Activated T-cell treated with anti-CD3 and anti-CD28 coated beads for 1 hour (primary cell): ENCODE data around the gene SORBS2.

Experiments used
- DNase-seq: peaks from one replicate; pipeline ENCODE4 v3.0.0-alpha.2; 2020; ENCODE audit warnings: low read depth

The SORBS2 gene

GRCh38 chr4:185835336-185835735 is 23.3 kb upstream of the SORBS2 start:
- no peak for DNase-seq

GRCh38 chr4:185834778-185835177 is 22.8 kb upstream of the SORBS2 start:
- no peak for DNase-seq

- no peak for DNase-seq
Observed at GRCh38 chr4:185834088-185834487, 22.1 kb upstream of the SORBS2 start.

- DNase-seq = no peak
Observed at GRCh38 chr4:185833055-185833598, 21.1 kb upstream of the SORBS2 start.

GRCh38 chr4:185831125-185831815 is 19.3 kb upstream of the SORBS2 start:
- DNase-seq = no peak

- no peak for DNase-seq
Observed at GRCh38 chr4:185830263-185830994, 18.4 kb upstream of the SORBS2 start.

GRCh38 chr4:185826381-185826780 is 14.4 kb upstream of the SORBS2 start:
- DNase-seq = no peak

- DNase-seq = no peak
Observed at GRCh38 chr4:185825737-185826136, 13.7 kb upstream of the SORBS2 start.

GRCh38 chr4:185822791-185823190 is 10.8 kb upstream of the SORBS2 start:
- DNase-seq = no peak

- DNase-seq = no peak
Observed at GRCh38 chr4:185821029-185821419, 9.0 kb upstream of the SORBS2 start.

- DNase-seq = no peak
Observed at GRCh38 chr4:185820146-185821028, 8.4 kb upstream of the SORBS2 start.

- no peak for DNase-seq
Observed at GRCh38 chr4:185819144-185819543, 7.2 kb upstream of the SORBS2 start.

GRCh38 chr4:185817403-185817818 is 5.4 kb upstream of the SORBS2 start:
- no peak for DNase-seq

- no peak for DNase-seq
Observed at GRCh38 chr4:185813133-185813532, 1.1 kb upstream of the SORBS2 start.

GRCh38 chr4:185810746-185811508 is 1.1 kb downstream of the SORBS2 start:
- no peak for DNase-seq

GRCh38 chr4:185809533-185810071 is 2.4 kb downstream of the SORBS2 start:
- no peak for DNase-seq

- DNase-seq = no peak
Observed at GRCh38 chr4:185809121-185809520, 2.9 kb downstream of the SORBS2 start.

GRCh38 chr4:185805979-185806378 is 6.0 kb downstream of the SORBS2 start:
- no peak for DNase-seq

- no peak for DNase-seq
Observed at GRCh38 chr4:185805262-185805802, 6.7 kb downstream of the SORBS2 start.

- DNase-seq = no peak
Observed at GRCh38 chr4:185803022-185803421, 9.0 kb downstream of the SORBS2 start.

- DNase-seq = no peak
Observed at GRCh38 chr4:185801471-185801870, 10.5 kb downstream of the SORBS2 start.
